ENCODE data around the gene SUN3. TPM values are rescaled to one million over a fixed set of nuclear protein-coding genes. Genes with fewer than 3 reads are reported as not detected.
A peak's percentile ranks its signal among the peaks of the same experiment; 100 is the strongest.

Gene SUN3
- total and polyA plus RNA-seq, 2 of the 8 experiments (the other 6 are each of a cell fraction or from before 2014, with no cell fraction given), result not detected

GRCh38 chr7:48035301-48035966, 6.5 kb upstream of the SUN3 start, which contains the start of gene C7orf57 (continued):
- peak; percentile 75 for TF ChIP-seq SAP30 (IDR thresholded peaks at IDR 0.05; ENCODE audit: insufficient read depth, insufficient replicate concordance, low read length)
- peak; percentile 21 for TF ChIP-seq CTBP2 (IDR thresholded peaks at IDR 0.05; ENCODE audit: borderline replicate concordance, insufficient read depth, insufficient read length, low read length)
- TF ChIP-seq SP2 (IDR thresholded peaks at IDR 0.05; ENCODE audit: low read length), result peak; percentile 8; the same call in 1 of the 2 replicates
- TF ChIP-seq, protein P1, sequence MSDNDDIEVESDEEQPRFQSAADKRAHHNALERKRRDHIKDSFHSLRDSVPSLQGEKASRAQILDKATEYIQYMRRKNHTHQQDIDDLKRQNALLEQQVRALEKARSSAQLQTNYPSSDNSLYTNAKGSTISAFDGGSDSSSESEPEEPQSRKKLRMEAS (IDR thresholded peaks at IDR 0.05), result peak; percentile 63; the same call in 1 of the 2 replicates
- TF ChIP-seq TAF7 (optimal IDR thresholded peaks at IDR 0.05; ENCODE audit: borderline replicate concordance, low read depth, low read length), result no peak
- TF ChIP-seq, protein P2, sequence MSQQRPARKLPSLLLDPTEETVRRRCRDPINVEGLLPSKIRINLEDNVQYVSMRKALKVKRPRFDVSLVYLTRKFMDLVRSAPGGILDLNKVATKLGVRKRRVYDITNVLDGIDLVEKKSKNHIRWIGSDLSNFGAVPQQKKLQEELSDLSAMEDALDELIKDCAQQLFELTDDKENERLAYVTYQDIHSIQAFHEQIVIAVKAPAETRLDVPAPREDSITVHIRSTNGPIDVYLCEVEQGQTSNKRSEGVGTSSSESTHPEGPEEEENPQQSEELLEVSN (IDR thresholded peaks at IDR 0.05), result peak; percentile 81
- 0 out of 2 replicates have a peak, but pooled peaks have one; percentile 24 for TF ChIP-seq PHF8 (conservative IDR thresholded peaks at IDR 0.05; ENCODE audit: low read depth, low read length)
- TF ChIP-seq CBX5 (IDR thresholded peaks at IDR 0.05; ENCODE audit: low read depth, low read length), result no peak
- peak; percentile 83 for TF ChIP-seq KDM4A (IDR thresholded peaks at IDR 0.05; ENCODE audit: low read depth, low read length, severe bottlenecking)
- TF ChIP-seq EZH2 (IDR thresholded peaks at IDR 0.05; ENCODE audit: low read depth, low read length, severe bottlenecking), result peak; percentile 24
- TF ChIP-seq HDAC2 (IDR thresholded peaks at IDR 0.05; ENCODE audit: borderline replicate concordance in 1 of 2, low read depth in 2 of 2, low read length in 2 of 2), result peak in 1 of 2 experiments; percentile 94; a peak in 2 of 4 replicates
- peak in 1 of 2 experiments; percentile 8; a peak in 1 of 4 replicates for TF ChIP-seq RAD21 (IDR thresholded peaks at IDR 0.05 in 1 of 2, conservative IDR thresholded peaks at IDR 0.05 in 1 of 2; ENCODE audit: low read depth in 2 of 2, low read length in 2 of 2)
- no peak for TF ChIP-seq TAF1 (IDR thresholded peaks at IDR 0.05; ENCODE audit: low read depth, low read length)
- peak; percentile 91 for TF ChIP-seq SP1 (IDR thresholded peaks at IDR 0.05; ENCODE audit: low read depth, low read length)
- TF ChIP-seq RFX5 (IDR thresholded peaks at IDR 0.05; ENCODE audit: borderline replicate concordance, low read depth, low read length), result no peak
- TF ChIP-seq RBBP5 (IDR thresholded peaks at IDR 0.05; ENCODE audit: borderline replicate concordance, low read depth, low read length), result 0 out of 2 replicates have a peak, but pooled peaks have one; percentile 35
- TF ChIP-seq POU5F1 (IDR thresholded peaks at IDR 0.05; ENCODE audit: low read depth, low read length), result no peak
- no peak for TF ChIP-seq KDM5A (IDR thresholded peaks at IDR 0.05; ENCODE audit: low read length)

Measured in H1 (cell line).